GM12872 (cell line): ENCODE measurements around the gene PNPLA8.

Experiments used
- CTCF ChIP-seq: IDR thresholded peaks from 3 replicates; pipeline ENCODE4 v1.5.1; 2011; ENCODE audit warnings: low read depth, mild to moderate bottlenecking, low read length, moderate library complexity; ENCODE audit not compliant: insufficient read depth

The PNPLA8 gene

GRCh38 chr7:108497082-108497725, 28.7 kb downstream of the PNPLA8 start:
- peak; percentile 72 for TF ChIP-seq CTCF

GRCh38 chr7:108492742-108493141, 33.2 kb downstream of the PNPLA8 start:
- TF ChIP-seq CTCF, result no peak

GRCh38 chr7:108488768-108489538, 37.0 kb downstream of the PNPLA8 start:
- no peak for TF ChIP-seq CTCF

GRCh38 chr7:108487646-108488045, 38.3 kb downstream of the PNPLA8 start:
- no peak for TF ChIP-seq CTCF

- TF ChIP-seq CTCF, result no peak
These were observed 39.5 kb downstream of the PNPLA8 start for GRCh38 chr7:108486291-108486966.

GRCh38 chr7:108484137-108484536, 41.8 kb downstream of the PNPLA8 start:
- no peak for TF ChIP-seq CTCF

GRCh38 chr7:108480311-108480710, 45.6 kb downstream of the PNPLA8 start:
- TF ChIP-seq CTCF, result no peak
